MM.1S (cell line): ENCODE data around the gene DYNC1H1.

Experiments
- CTCF ChIP-seq: fragments of 300-600 bp; sonication (generic); IDR thresholded peaks from 2 replicates; pipeline ENCODE4 v1.5.1; 2016; ENCODE audit warnings: antibody characterized with exemption, low read length, mixed read lengths
- EZH2 ChIP-seq: fragments of 300-600 bp; sonication (generic); optimal IDR thresholded peaks from 2 replicates; pipeline ENCODE3; 2017; ENCODE audit warnings: low read depth, mild to moderate bottlenecking, antibody characterized with exemption, low read length, mixed read lengths
- EZH2phosphoT487 ChIP-seq: fragments of 300-600 bp; sonication (generic); IDR thresholded peaks from 2 replicates; pipeline ENCODE4 v1.6.1; 2018; ENCODE audit warnings: antibody characterized with exemption, low read length

DNA sequence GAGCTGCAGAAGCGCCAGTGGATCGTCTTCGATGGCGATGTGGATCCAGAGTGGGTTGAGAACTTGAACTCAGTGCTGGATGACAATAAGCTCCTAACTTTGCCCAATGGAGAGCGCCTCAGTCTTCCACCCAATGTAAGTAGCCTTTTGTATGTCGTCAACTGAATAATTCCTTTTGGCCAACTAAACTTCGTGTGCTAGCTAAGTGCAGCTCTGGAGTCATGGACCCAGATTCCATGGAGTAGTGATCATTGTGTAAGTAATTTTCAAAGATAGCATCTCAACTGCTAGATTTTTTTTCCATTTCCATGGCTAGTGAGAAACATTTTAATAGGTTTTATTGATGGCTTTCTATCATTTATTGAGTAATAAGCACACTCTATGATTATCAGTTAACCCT is 48.0 kb downstream of the DYNC1H1 start:
- TF ChIP-seq CTCF: no peak
- no peak for TF ChIP-seq EZH2phosphoT487
- TF ChIP-seq EZH2: no peak
